Neural crest cell (in vitro differentiated cells): Measurements from ENCODE around the gene CHRNA1. TPM values are rescaled to one million over a fixed set of nuclear protein-coding genes. Genes with fewer than 3 reads are reported as not detected.
"Not testable (repeated sequence)": the region's sequence is repeated elsewhere in the genome, so short reads cannot be mapped to it uniquely, and the experiment has no call there.

ENCODE experiments used
- DNase-seq: peaks from one replicate; pipeline ENCODE4 v3.0.0; 2021; ENCODE audit warnings: low read depth, mixed read lengths, low spot score
- H3K27ac Mint-ChIP-seq: one replicate; pipeline ENCODE4 v1.8.0; 2021; ENCODE audit warnings: mild to moderate bottlenecking, mixed read lengths; ENCODE audit not compliant: unreplicated experiment
- H3K27me3 Mint-ChIP-seq: 2 replicates; pipeline ENCODE4 v1.8.0; 2021; ENCODE audit warnings: low read depth, mild to moderate bottlenecking, mixed read lengths
- H3K36me3 Mint-ChIP-seq: 2 replicates; pipeline ENCODE4 v1.8.0; 2021; ENCODE audit warnings: low read depth, mild to moderate bottlenecking, mixed read lengths
- H3K4me1 Mint-ChIP-seq: 2 replicates; pipeline ENCODE4 v1.8.0; 2021; ENCODE audit warnings: mixed read lengths
- H3K4me3 Mint-ChIP-seq: one replicate; pipeline ENCODE4 v1.8.0; 2021; ENCODE audit warnings: mild to moderate bottlenecking, mixed read lengths
- H3K9me3 Mint-ChIP-seq: 2 replicates; pipeline ENCODE4 v1.8.0; 2021; ENCODE audit warnings: mixed read lengths
- CTCF ChIP-seq: fragments of 200-600 bp; sonication (generic); conservative IDR thresholded peaks from 2 replicates; pipeline ENCODE4 v1.5.0; 2021; ENCODE audit warnings: antibody characterized with exemption, mild to moderate bottlenecking
- total RNA-seq: library from RNA; stranded (reverse); gene quantifications from 2 replicates; pipeline ENCODE4 v1.2.1, GENCODE V29; 2021

The CHRNA1 gene
- total RNA-seq, 1 donor from 2014 or later, result not detected

GRCh38 chr2:174717916-174718315 lies 46.4 kb downstream of the CHRNA1 start:
- Mint-ChIP-seq H3K27ac (no peak overlapping the region), H3K36me3 (peaks cover 8% of the 10 kb centered on the region), H3K4me1 (no peaks in the 10 kb centered on the region), H3K27me3 (no peaks in the 10 kb centered on the region), H3K4me3 (no peak overlapping the region), H3K9me3 (peaks cover 12% of the 10 kb centered on the region)
- DNase-seq, result no peak
- no peak for TF ChIP-seq CTCF

- H3K36me3 Mint-ChIP-seq, result peaks cover 8% of the 10 kb centered on the region
- H3K27ac Mint-ChIP-seq, result no peak overlapping the region
- TF ChIP-seq CTCF, result no peak
These were observed 47.0 kb downstream of the CHRNA1 start for GRCh38 chr2:174717273-174717672.

GRCh38 chr2:174716785-174717184 lies 47.5 kb downstream of the CHRNA1 start:
- peaks cover 7% of the 10 kb centered on the region for H3K36me3 Mint-ChIP-seq
- no peak overlapping the region for H3K4me3 Mint-ChIP-seq
- H3K27ac Mint-ChIP-seq, result no peak overlapping the region
- no peaks in the 10 kb centered on the region for H3K4me1 Mint-ChIP-seq
- DNase-seq, result no peak
- H3K27me3 Mint-ChIP-seq, result no peaks in the 10 kb centered on the region
- TF ChIP-seq CTCF, result no peak
- peaks cover 11% of the 10 kb centered on the region for H3K9me3 Mint-ChIP-seq

More at GRCh38 chr2:174717273-174717672, 47.0 kb downstream of the CHRNA1 start:
- no peak for DNase-seq
- peaks cover 12% of the 10 kb centered on the region for H3K9me3 Mint-ChIP-seq
- no peak overlapping the region for H3K4me3 Mint-ChIP-seq
- H3K4me1 Mint-ChIP-seq, result no peaks in the 10 kb centered on the region
- H3K27me3 Mint-ChIP-seq, result no peaks in the 10 kb centered on the region

- Mint-ChIP-seq H3K9me3 (peaks cover 6% of the 10 kb centered on the region), H3K36me3 (no peaks in the 10 kb centered on the region), H3K27ac (no peak overlapping the region), H3K4me3 (no peak overlapping the region), H3K27me3 (peaks cover 3% of the 10 kb centered on the region), H3K4me1 (no peaks in the 10 kb centered on the region)
- no peak for DNase-seq
- TF ChIP-seq CTCF, result no peak
These were observed 50.6 kb downstream of the CHRNA1 start for GRCh38 chr2:174713686-174714085.

- Mint-ChIP-seq H3K27ac (no peak overlapping the region), H3K4me1 (no peaks in the 10 kb centered on the region), H3K9me3 (peaks cover 3% of the 10 kb centered on the region), H3K27me3 (peaks cover 10% of the 10 kb centered on the region), H3K4me3 (no peak overlapping the region), H3K36me3 (no peaks in the 10 kb centered on the region)
- no peak for DNase-seq
- no peak for TF ChIP-seq CTCF
These were observed 53.1 kb downstream of the CHRNA1 start for GRCh38 chr2:174711206-174711605.

GRCh38 chr2:174709416-174710004 lies 54.8 kb downstream of the CHRNA1 start:
- H3K27me3 Mint-ChIP-seq, result peaks cover 21% of the 10 kb centered on the region
- not testable (repeated sequence) for H3K27ac Mint-ChIP-seq, H3K36me3 Mint-ChIP-seq, H3K4me1 Mint-ChIP-seq, H3K4me3 Mint-ChIP-seq, DNase-seq, H3K9me3 Mint-ChIP-seq
